Activated CD4-positive, alpha-beta T cell treated with anti-CD3 and anti-CD28 coated beads, Interleukin-2, amount 50 U/mL, for 24 hours (primary cell): ENCODE data around the gene MLLT1.

Experiments
- DNase-seq, 2 donors: peaks; one replicate each; pipeline ENCODE4 v3.0.0-alpha.2; 2020; ENCODE audit warnings: low read depth in 1 of 2, low spot score in 1 of 2

Gene MLLT1

DNA sequence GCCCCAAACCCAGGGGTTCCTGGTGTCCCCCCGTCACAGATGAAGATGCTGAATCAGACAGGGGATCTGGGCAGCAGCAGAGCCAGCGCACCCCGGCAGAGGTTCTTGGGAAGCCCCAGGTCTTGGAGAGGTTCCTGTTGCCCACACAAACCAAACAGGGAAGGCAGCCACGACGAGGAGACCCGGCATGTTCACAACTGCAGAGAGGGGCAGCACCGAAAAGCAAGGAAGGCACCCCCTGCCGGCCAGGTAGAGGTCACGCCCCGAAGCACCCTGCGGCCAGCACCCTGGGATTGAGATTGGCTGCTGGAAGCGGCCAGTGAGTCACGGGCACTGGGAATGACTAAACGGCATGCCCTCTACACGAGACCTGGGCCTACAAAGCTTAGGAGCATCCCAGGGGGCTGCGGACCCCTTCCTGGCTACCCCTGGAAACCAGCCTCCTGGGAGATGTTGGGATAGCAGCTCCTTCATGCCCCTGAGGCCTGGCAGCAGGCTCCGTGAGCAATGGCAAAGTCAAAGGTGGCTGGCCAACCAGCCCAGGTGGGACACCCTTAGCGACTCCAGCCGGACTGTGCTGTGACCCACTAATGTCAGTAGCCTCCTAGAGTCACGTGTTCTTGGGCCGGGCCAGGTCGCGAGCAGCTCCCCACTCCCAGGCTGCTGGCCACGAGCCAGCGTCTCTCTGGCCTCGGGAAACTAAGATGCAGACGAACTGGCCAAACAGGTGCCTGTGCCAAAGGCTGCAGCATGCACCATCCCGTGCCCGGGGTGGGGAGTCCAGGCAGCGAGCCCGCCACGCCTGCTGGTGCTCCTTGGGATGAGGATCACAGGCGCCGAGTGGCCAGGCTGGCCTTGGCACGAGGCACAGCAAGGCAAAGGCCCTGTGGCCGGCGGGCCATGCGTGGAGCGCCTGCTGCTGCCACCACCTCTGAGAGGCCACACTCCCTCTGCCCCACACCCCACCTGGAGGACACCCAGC lies 43.2 kb downstream of the MLLT1 start:
- DNase-seq = no peak

- DNase-seq = no peak
Observed at GRCh38 chr19:6235031-6235951, 44.5 kb downstream of the MLLT1 start.

DNA sequence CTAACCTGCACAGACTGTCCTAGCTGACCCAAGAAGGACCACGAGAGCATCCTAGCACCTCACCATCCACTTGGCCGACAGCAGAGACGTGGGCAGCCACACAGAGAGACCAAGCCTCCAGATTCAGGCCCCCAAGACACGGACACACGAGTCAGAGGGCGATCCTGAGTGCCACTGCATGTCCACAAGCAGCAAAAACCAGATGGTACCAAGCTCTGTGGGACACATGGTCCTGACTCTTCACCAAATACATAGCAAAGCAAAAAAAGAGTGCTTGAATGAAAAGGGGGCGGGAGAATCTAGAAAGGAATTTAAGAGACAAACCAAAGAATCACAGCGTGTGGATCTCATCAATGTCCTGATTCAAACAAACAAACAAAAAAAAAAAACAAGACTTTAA lies 45.2 kb downstream of the MLLT1 start:
- DNase-seq = no peak

DNA sequence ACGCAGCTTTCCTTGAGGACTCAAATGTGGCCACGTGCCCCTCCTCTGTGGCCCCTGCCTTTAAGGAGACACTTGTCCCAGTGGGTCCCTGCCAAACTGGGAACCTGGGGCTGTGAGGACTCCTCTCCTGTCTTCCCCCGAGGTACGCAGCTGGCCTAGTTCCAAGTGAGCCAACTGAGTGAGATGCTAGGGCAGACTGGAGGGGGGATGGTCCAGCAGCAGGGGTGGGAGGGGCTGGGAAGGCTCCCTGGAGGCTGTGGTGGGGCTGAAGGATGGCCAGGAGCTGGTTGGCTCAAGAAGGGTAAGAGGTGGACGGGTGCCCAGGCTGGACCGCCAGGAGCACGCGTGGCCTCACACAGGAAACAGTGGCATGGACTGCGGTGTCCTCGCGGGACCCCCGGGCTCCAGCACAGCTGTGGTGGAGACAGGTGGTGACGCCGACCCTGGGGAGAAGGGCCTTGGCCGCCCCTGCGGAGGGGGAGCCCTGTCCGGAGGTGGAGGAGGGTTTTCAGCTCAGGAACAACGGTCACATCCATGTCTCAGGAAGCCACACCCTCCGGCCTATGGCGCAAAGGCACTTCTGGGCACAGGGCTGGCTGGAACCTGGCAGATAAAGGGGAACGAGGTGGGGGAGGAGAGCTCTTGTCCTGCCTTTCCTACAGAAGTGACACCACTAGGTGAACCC lies 45.8 kb downstream of the MLLT1 start:
- no peak for DNase-seq

DNA sequence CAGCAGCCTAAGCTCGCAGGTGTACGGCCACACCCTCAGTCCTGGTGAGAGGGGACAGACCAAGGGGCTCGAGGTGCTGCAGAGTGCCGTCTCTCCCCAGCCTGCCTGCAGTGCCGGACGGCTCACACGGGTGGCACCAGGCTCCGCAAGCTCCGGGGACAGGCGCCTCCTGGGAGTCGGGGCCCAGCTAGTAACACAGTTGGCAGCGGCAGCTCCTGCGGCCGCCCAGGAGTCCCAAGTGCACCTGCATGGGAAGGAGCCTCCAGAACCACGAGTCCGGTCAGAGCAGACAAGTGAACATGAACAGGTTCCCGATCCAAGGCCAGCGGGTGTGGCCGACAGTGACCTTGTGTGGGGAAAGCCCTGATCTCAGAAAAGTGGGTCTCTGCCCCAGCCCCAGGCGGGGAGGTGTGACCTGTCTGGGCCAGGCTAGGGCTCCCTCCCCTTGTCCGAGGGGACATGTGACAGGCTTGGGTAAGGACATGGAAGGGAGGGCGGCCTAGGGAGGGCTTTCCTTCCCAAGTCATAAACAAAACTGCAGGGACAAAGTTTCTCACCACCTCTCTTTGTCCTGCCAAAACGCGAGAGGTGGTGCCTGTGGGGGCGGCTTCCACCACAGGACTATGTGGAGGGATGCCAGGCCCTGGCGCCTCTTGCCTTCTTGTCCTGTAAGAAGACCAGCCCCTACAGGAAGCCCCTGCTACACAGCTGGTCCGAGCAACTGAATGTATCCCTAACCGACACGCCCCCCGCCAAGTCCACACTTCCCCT lies 46.5 kb downstream of the MLLT1 start:
- no peak for DNase-seq

DNA sequence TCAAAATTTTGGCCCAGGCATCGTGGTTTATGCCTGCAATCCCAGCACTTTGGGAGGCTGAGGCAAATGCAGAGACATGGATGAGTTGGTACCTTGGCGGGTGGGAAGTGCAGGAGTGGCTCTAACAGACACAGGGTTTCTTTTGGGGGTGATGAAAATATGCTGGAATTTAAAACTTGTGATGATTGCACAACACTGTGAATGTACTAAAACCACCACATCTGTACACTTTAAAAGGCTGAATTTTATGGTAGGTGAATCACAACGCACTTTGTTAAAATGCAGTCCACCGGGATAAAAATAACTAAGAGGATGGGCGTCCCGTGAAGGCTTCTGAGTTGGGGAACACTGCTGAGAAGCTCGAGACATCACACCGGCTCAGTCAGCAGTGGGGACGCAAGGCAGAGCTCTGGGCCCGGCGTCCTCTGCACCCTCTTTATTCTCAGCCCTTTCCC lies 47.1 kb downstream of the MLLT1 start:
- DNase-seq = no peak

- DNase-seq = no peak
Observed at GRCh38 chr19:6230991-6231448, 48.8 kb downstream of the MLLT1 start.

DNA sequence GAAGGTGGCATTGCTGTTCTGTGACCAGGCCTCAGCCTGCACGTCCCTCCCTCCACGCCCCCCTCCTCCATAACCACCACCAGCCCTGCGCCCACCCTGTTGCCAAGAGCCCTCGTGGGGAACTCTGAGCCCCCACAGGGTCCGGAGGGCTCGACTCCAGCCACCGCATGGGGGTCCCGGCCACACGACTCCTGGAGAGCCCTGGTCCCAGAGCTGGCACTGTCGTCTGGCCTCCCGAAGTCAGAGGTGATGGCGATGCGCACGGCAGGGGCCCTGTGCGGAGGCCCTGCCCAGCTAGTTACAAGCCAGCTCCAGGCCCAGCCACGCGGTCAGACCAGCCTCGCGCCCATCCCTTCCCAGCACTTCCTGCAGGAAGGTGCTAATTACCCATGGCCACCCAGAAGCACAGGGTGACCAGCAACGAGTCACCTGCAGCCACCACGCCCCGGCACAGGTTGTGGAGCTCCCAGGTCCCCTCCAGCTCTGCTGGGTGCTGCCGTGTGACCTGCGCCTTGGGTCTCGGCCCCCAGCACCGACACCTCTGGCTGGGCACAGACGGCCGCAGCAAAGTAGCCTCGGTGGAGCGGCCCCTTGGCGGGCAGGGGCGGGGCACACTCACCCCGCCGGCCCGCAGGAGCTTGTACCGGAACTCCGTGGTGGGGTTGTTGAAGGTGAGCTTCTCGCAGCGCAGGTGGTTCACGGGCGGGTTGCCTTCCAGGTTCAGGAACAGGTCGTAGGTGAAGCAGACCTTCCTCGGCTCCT lies 49.6 kb downstream of the MLLT1 start:
- no peak for DNase-seq

- no peak for DNase-seq
Observed at GRCh38 chr19:6229216-6229913, 50.4 kb downstream of the MLLT1 start.

GRCh38 chr19:6228551-6229215 lies 51.1 kb downstream of the MLLT1 start:
- DNase-seq = no peak

GRCh38 chr19:6227936-6228325 lies 51.8 kb downstream of the MLLT1 start:
- no peak for DNase-seq

GRCh38 chr19:6227156-6227935 lies 52.4 kb downstream of the MLLT1 start:
- no peak for DNase-seq

DNA sequence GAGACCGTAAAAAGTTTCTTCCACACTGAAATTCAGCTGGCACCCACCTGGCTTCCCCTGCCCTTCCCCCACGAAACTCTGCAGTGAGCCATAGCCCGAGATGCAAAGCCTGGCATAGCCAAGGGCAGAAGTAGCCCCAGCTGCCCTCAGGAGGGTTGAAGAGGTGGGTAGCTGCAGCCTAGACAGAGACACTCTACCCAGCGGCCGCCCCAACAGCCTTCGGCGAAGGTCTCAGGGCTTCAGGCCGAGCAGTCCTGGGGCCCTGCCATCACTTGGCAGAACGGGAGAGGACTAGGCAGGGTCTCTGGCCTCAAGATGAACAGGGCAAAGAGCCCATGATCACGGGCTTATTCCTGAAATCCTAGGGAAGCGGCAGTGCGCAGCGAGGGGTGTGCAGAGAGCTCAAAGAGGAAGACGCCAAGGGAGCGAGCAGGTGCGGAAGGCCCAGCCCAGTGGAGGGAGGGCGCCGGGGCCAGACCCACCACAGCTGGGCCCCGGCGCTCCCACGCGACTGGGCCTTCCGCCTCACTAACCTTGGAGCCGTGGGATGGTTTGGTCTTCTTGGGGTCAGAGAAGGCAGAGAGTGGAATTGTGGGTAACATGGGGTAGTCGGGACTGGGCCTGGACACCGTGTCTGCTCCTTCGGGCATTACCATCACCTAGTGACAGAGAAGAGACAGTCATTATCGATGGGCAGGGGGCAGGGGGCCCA lies 53.2 kb downstream of the MLLT1 start:
- no peak for DNase-seq

GRCh38 chr19:6226012-6226411 lies 53.8 kb downstream of the MLLT1 start:
- no peak for DNase-seq

DNA sequence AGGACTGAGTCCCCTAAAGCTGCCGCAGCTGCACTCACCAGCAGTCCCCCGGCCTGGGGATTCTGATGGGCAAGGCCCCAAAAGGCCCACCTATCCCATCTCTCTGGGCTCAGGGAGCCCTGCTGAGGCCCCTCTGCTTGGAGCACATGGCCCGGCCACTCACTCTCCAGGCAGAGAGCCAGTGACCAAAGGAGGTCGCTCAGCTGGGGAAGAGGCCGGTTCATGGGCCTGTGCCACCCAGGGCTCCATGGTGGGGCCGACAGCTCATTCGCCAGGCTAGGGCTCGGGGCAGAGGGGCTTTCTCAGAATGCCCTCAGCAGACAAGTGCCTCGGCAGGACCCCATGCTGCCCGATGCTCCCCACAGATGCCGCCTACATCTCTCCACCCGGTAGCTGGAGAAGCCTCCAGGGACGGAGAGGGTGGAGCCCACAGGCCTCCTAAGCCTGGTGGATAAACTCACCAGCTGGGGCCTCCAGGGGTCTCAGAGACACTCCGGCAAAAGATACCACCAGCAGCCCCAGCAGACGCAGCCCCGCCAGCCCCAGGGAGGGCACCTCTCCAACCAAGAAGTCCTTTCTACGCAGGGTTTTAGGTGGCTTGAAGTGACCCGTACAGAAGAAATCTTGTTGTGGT lies 54.4 kb downstream of the MLLT1 start:
- no peak for DNase-seq

- no peak for DNase-seq
Observed at GRCh38 chr19:6224308-6224675, 55.5 kb downstream of the MLLT1 start.
